Prostate gland (tissue), 2 donors: Measurements from ENCODE around the gene TIPRL. TPM values are rescaled to one million over a fixed set of nuclear protein-coding genes. Genes with fewer than 3 reads are reported as not detected.

Experiments
- DNase-seq: peaks from one replicate; pipeline ENCODE4 v3.0.0-alpha.2; 2019; ENCODE audit warnings: low spot score
- H3K27ac ChIP-seq, 2 donors: fragments of 200-600 bp; sonication (generic); 2 replicates each; pipeline ENCODE4 v1.5.1; 2017 to 2019
- H3K27me3 ChIP-seq: fragments of 200-600 bp; sonication (generic); replicated peaks from 2 replicates; pipeline ENCODE4 v1.5.1; 2019; ENCODE audit not compliant: insufficient read depth
- H3K36me3 ChIP-seq, 2 donors: fragments of 200-600 bp; sonication (generic); 1 replicate in 1 of 2; 2 replicates in 1 of 2; pipeline versions ENCODE4 v1.5.1 to v1.8.1; 2017 to 2019
- H3K4me1 ChIP-seq: fragments of 200-600 bp; sonication (generic); replicated peaks from 2 replicates; pipeline ENCODE4 v1.5.1; 2019
- H3K4me3 ChIP-seq, 2 donors: fragments of 200-600 bp; sonication (generic); 2 replicates each; pipeline ENCODE4 v1.5.1; 2017 to 2019
- H3K9me3 ChIP-seq: fragments of 200-600 bp; sonication (generic); 2 replicates; pipeline ENCODE4 v1.5.1; 2017
- POLR2A ChIP-seq: fragments of 450-650 bp; IDR thresholded peaks from one replicate; pipeline ENCODE4 v1.6.1; 2016; ENCODE audit warnings: antibody characterized with exemption, mild to moderate bottlenecking
- POLR2AphosphoS5 ChIP-seq: sonication (generic); formaldehyde crosslinking; IDR thresholded peaks from one replicate; pipeline ENCODE4 v1.6.1; 2017; ENCODE audit warnings: antibody characterized with exemption
- WGBS: methylation state at CpG from one replicate; pipeline ENCODE4 v1.1.5; 2018; 5-methylcytosine and 5-hydroxymethylcytosine counted together
- intact Hi-C: fragments of 100-400 bp; cut with DNase I; formaldehyde crosslinking; loops from one replicate; pipeline ENCODE4 v1.14.2; 2022
- total RNA-seq, 2 donors: library from RNA; depleted of rRNA; stranded (reverse); fragments of >200 nt; gene quantifications; one replicate each; pipeline ENCODE4 v1.1.0, GENCODE V29; 2016
- TF ChIP-seq, protein P1 (sequence below), 4 experiments: fragments of 200-600 bp in 2 of 4; fragments of 450-650 bp in 2 of 4; sonication (generic) in 2 of 4; IDR thresholded peaks; 1 replicate in 3 of 4; 2 replicates in 1 of 4; pipeline ENCODE4 v1.5.1; 2016 to 2019; ENCODE audit warnings: antibody characterized with exemption in 4 of 4, mild to moderate bottlenecking in 2 of 4, moderate library complexity in 2 of 4

TIPRL gene
- total RNA-seq, 2 donors from 2014 or later: 14.2 to 29.9 TPM

GRCh38 chr1:168155910-168156309, 22.9 kb upstream of the TIPRL start:
- WGBS: 60% methylated on average over 4 of the region's 4 CpGs
- TF ChIP-seq POLR2AphosphoS5: no peak
- TF ChIP-seq, protein P1, sequence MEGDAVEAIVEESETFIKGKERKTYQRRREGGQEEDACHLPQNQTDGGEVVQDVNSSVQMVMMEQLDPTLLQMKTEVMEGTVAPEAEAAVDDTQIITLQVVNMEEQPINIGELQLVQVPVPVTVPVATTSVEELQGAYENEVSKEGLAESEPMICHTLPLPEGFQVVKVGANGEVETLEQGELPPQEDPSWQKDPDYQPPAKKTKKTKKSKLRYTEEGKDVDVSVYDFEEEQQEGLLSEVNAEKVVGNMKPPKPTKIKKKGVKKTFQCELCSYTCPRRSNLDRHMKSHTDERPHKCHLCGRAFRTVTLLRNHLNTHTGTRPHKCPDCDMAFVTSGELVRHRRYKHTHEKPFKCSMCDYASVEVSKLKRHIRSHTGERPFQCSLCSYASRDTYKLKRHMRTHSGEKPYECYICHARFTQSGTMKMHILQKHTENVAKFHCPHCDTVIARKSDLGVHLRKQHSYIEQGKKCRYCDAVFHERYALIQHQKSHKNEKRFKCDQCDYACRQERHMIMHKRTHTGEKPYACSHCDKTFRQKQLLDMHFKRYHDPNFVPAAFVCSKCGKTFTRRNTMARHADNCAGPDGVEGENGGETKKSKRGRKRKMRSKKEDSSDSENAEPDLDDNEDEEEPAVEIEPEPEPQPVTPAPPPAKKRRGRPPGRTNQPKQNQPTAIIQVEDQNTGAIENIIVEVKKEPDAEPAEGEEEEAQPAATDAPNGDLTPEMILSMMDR (IDR thresholded peaks at IDR 0.05): no peak
- TF ChIP-seq POLR2A: no peak
- Histone ChIP-seq H3K27ac (no peak overlapping the region), H3K4me3 (no peak overlapping the region), H3K4me1 (no peaks in the 10 kb centered on the region), H3K9me3 (no peaks in the 10 kb centered on the region), H3K27me3 (no peaks in the 10 kb centered on the region), H3K36me3 (no peaks in the 10 kb centered on the region)
- intact Hi-C loops: no loop called here
- no peak for DNase-seq

DNA sequence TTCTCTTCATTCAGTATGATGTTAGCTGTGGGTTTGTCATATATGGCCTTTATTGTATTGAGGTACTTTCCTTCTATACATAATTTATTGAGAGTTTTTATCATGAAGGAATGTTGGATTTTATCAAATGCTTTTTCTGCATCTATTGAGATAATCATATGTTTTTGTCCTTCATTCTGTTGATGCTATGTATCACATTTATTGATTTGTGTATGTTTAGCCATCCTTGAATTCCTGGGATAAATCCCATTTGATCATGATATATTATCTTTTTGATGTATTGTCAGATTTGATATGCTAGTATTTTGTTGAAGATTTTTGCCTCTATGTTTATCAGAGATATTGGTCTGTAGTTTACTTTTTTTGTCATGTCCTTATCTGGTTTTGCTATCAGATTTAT, 21.1 kb upstream of the TIPRL start:
- Histone ChIP-seq H3K27ac (no peak overlapping the region), H3K4me1 (no peaks in the 10 kb centered on the region)

DNA sequence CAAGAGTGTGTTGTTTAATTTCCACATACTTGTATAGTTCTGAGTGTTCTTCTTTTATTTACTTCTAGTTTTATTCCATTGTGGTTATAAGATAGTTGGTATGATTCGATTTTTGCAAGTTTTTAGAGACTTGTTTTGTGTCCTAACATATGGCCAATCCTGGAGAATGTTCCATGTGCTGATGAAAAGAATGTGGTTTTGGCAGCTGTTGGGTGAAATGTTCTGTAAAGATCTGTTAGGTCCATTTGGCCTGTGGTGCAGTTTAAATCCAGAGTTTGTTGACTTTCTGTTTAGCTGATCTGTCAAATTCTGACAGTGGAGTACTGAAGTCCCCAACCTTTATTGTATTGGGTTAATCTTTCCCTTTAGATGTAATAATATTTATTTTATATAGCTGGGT, 19.5 kb upstream of the TIPRL start:
- Histone ChIP-seq H3K27me3 (no peaks in the 10 kb centered on the region), H3K27ac (no peak overlapping the region), H3K9me3 (no peaks in the 10 kb centered on the region), H3K4me3 (no peak overlapping the region), H3K4me1 (no peaks in the 10 kb centered on the region), H3K36me3 (no peaks in the 10 kb centered on the region)
- WGBS: 27% methylated on average over 1 of the region's 1 CpG
- no peak for TF ChIP-seq POLR2AphosphoS5
- TF ChIP-seq POLR2A: no peak
- TF ChIP-seq, protein P1 (IDR thresholded peaks at IDR 0.05): no peak
- intact Hi-C loops: no loop called here
- no peak for DNase-seq

More for the DNA sequence above, 21.1 kb upstream of the TIPRL start:
- DNase-seq: no peak
- no peak for TF ChIP-seq POLR2A
- TF ChIP-seq, protein P1 (IDR thresholded peaks at IDR 0.05): no peak
- TF ChIP-seq POLR2AphosphoS5: no peak
- Histone ChIP-seq H3K27me3 (no peaks in the 10 kb centered on the region), H3K36me3 (no peaks in the 10 kb centered on the region), H3K9me3 (no peaks in the 10 kb centered on the region), H3K4me3 (no peak overlapping the region)
- intact Hi-C loops: no loop called here

- DNase-seq: no peak
- no peaks in the 10 kb centered on the region for H3K4me1 ChIP-seq
- H3K9me3 ChIP-seq: no peaks in the 10 kb centered on the region
- H3K4me3 ChIP-seq: no peak overlapping the region
- TF ChIP-seq POLR2A (no peak), POLR2AphosphoS5 (no peak)
- TF ChIP-seq, protein P1 (IDR thresholded peaks at IDR 0.05): no peak
- no peaks in the 10 kb centered on the region for H3K27me3 ChIP-seq
- no peaks in the 10 kb centered on the region for H3K36me3 ChIP-seq
- H3K27ac ChIP-seq: no peak overlapping the region
- intact Hi-C loops: no loop called here
- 84% methylated on average over 1 of the region's 1 CpG for WGBS
Observed at GRCh38 chr1:168159979-168160378, 18.8 kb upstream of the TIPRL start.

DNA sequence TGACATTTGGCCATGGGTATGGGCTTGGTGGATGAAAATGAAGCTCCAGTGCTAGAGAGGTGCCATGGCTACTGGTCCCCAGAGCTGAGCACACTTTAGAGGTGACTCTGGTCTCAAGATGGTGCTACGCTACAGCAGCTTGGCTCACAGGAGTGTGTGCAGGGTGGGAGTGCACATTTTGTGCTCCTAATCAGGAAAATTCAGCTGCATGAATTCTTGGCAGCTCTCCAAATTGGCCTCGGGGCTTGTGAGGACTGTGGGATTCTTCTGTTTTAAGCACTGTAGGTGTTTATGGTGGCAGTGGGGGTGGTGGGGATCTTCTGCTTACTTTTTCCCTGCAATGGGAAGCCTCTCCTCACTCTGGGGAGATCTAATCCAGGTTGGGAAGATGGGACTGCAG, 17.3 kb upstream of the TIPRL start:
- 75% methylated on average over 2 of the region's 2 CpGs for WGBS
- TF ChIP-seq POLR2AphosphoS5: no peak
- TF ChIP-seq, protein P1 (IDR thresholded peaks at IDR 0.05): no peak
- Histone ChIP-seq H3K4me3 (no peak overlapping the region), H3K4me1 (no peaks in the 10 kb centered on the region), H3K27ac (no peak overlapping the region), H3K36me3 (no peaks in the 10 kb centered on the region), H3K9me3 (no peaks in the 10 kb centered on the region), H3K27me3 (no peaks in the 10 kb centered on the region)
- intact Hi-C loops: no loop called here
- DNase-seq: no peak
